SK-N-MC (cell line): ENCODE data around the gene CLEC18C.
"Not testable (repeated sequence)": the region's sequence is repeated elsewhere in the genome, so short reads cannot be mapped to it uniquely, and the experiment has no call there.

Experiments
- EZH2 ChIP-seq: fragments of 200-600 bp; sonication (generic); IDR thresholded peaks from one replicate; pipeline ENCODE4 v1.6.1; 2017; ENCODE audit warnings: antibody characterized with exemption
- FOXP2 ChIP-seq: optimal IDR thresholded peaks from 2 replicates; pipeline ENCODE3; 2011; ENCODE audit warnings: mild to moderate bottlenecking, moderate library complexity; ENCODE audit not compliant: insufficient read depth; ENCODE audit errors: extremely low read length, control extremely low read depth
- POLR2AphosphoS5 ChIP-seq: IDR thresholded peaks from 2 replicates; pipeline ENCODE4 v1.6.1; 2012; ENCODE audit warnings: mild to moderate bottlenecking, low read depth, low read length, borderline replicate concordance

GRCh38 chr16:70197611-70198010, 24.0 kb downstream of the CLEC18C start:
- not testable (repeated sequence) for TF ChIP-seq POLR2AphosphoS5, EZH2, FOXP2
